VCaP (cell line): Measurements from ENCODE around the gene KLHL6.

ENCODE experiments used
- H3K27ac ChIP-seq: fragments of 450-650 bp; 2 replicates; pipeline ENCODE4 v1.5.1; 2017
- TF ChIP-seq, protein P1 (sequence below): fragments of 450-650 bp; conservative IDR thresholded peaks from 2 replicates; pipeline ENCODE4 v1.5.1; 2017; ENCODE audit warnings: mild to moderate bottlenecking, moderate library complexity

KLHL6 gene

DNA sequence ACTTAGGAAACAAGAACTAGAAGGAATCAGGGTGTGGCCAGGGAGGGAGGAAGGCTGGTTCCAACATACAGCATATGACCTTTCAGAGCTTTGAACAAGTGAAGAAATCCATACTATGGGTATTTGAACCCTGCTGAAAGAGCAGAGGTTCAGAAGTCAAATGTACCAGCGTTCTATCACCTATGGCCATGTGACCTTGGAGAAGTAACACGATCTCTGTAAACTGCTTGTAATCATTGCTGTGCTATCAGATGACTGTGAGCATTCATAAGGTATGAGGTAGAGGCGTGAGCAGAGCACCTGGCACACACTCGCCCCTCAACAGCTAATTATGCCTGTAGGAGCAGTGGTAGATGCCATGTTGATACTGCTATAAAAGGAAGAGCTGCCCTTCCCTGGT lies 55.2 kb downstream of the KLHL6 start:
- TF ChIP-seq, protein P1, sequence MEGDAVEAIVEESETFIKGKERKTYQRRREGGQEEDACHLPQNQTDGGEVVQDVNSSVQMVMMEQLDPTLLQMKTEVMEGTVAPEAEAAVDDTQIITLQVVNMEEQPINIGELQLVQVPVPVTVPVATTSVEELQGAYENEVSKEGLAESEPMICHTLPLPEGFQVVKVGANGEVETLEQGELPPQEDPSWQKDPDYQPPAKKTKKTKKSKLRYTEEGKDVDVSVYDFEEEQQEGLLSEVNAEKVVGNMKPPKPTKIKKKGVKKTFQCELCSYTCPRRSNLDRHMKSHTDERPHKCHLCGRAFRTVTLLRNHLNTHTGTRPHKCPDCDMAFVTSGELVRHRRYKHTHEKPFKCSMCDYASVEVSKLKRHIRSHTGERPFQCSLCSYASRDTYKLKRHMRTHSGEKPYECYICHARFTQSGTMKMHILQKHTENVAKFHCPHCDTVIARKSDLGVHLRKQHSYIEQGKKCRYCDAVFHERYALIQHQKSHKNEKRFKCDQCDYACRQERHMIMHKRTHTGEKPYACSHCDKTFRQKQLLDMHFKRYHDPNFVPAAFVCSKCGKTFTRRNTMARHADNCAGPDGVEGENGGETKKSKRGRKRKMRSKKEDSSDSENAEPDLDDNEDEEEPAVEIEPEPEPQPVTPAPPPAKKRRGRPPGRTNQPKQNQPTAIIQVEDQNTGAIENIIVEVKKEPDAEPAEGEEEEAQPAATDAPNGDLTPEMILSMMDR = no peak
- no peak overlapping the region for H3K27ac ChIP-seq

DNA sequence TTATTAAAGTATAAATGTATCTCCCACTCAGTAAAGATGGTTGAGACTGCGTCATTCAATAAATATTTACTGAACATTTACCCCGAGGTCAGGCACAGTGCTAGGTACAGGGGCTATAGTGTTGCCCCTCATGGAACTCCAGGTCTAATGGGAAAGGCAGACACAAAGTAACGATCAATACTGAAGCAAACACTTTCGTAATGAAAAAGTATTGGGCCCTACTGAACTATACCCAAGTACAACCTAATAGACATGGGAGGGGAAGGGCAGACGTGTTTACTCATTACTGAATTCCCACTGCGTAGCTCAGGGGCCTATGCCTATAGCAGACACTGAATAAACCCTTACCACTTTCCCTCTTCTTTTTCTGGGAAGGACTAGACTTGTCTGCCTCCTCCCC lies 56.9 kb downstream of the KLHL6 start:
- TF ChIP-seq, protein P1 = no peak

DNA sequence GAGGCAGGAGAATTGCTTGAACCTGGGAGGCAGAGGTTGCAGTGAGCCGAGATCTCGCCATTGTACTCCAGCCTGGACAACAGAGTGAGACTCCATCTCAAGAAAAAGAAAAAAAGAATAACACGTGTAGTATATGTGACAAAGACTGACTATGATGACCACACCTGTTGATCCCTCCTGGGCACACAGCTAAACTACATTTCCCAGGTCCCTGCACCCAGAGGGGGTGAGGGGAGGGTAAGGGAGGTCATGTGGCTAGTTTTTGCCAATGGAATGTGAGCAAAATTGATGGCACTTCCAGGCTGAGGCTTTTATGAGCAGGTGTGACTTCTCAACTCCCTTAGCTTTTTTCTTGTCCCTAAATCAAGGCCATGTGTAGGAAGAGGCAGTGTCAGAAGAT lies 58.2 kb downstream of the KLHL6 start:
- H3K27ac ChIP-seq = no peak overlapping the region
- TF ChIP-seq, protein P1 = no peak

More for the DNA sequence above, 56.9 kb downstream of the KLHL6 start:
- H3K27ac ChIP-seq = no peak overlapping the region

DNA sequence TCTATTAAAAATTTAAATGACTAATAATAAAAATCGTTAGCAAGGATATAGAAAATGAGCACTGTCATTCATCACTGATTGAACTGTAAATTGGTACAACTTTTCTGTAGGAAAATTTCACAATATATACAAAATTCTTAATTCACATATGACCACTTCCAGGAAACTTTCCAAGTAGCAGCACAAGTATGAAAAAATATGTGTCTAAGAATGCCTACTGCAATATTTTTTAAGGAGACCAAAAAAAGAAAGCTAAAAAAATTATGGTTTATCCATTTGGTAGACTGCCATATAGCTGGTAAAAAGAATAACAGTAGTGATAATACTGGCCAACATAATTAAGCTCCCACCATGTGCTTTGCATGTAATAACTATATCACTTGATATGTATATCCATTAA lies 59.2 kb downstream of the KLHL6 start:
- H3K27ac ChIP-seq = no peak overlapping the region
- TF ChIP-seq, protein P1 = no peak

DNA sequence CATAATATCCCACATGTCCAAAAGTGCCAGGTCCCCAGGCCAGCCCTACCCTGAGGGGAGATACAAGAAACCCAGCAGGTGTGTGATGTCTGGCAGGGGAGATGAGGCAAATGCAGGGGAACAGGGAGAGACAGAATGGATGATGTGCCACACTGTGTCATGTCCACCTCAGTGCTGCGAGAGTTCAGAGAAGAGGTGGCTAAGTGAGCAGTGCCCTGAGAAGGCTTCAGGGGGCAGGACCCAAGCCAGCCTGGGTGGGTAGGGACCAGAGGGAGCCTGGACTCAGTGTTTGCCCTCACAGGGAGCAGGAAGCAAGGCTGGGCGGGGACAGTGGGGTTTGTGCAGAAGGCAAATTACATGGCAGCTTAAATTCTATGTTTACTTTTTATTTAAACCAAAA lies 61.2 kb downstream of the KLHL6 start:
- TF ChIP-seq, protein P1 = no peak
- H3K27ac ChIP-seq = no peak overlapping the region

DNA sequence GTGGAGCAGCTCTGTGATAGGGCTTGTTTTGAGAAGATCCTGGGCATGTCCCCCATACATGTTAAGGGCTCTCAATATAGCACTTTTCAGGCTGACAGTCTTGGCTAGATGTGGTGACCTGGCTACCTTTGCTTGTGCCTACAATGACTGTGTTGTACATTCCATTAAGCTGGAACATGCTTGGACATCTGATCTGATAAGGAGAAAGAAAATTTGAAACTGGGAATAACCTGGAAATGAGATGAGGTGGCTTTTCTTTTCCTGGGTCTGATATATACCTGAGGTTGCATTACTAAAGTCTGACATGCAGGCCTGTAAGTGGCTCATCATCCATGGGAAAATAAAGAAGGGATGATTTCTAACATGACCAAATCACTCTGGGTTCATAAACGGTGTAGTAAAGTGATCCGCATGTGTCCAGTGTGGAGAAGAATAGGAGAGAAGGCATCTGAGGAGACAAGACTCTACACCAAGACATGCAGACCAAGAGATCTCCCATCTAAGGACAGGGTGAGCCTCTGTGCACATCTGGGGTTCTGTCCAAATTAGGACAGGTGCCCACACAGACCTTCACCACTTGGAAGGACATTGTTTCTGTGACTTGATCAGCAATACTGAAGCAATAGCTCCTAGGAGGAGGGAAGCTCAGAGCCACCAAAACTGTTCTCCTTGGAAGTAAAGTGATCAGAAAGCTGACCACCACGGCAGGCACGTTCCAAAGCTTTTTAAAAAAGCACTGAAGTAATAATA lies 62.0 kb downstream of the KLHL6 start:
- TF ChIP-seq, protein P1 = no peak
- no peak overlapping the region for H3K27ac ChIP-seq

DNA sequence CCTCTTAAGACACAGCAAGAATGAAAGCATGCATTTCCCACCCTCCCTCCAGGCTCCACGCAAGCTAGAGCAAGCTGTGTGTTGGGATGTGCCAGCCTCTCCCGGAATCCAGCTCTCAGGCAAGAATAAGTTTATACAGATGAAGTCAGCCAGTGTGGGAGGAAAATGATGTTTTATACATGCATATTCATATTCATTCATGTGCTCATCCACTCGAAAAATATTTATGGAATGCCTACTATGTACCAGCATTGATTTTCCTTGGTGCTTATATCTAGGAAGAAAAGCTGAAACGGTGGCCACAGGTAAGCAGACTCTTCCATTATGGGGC lies 62.7 kb downstream of the KLHL6 start:
- TF ChIP-seq, protein P1 = no peak
- no peak overlapping the region for H3K27ac ChIP-seq
